ENCODE measurements around the gene IGFBP6.

Gene IGFBP6, protein sequence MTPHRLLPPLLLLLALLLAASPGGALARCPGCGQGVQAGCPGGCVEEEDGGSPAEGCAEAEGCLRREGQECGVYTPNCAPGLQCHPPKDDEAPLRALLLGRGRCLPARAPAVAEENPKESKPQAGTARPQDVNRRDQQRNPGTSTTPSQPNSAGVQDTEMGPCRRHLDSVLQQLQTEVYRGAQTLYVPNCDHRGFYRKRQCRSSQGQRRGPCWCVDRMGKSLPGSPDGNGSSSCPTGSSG

DNA sequence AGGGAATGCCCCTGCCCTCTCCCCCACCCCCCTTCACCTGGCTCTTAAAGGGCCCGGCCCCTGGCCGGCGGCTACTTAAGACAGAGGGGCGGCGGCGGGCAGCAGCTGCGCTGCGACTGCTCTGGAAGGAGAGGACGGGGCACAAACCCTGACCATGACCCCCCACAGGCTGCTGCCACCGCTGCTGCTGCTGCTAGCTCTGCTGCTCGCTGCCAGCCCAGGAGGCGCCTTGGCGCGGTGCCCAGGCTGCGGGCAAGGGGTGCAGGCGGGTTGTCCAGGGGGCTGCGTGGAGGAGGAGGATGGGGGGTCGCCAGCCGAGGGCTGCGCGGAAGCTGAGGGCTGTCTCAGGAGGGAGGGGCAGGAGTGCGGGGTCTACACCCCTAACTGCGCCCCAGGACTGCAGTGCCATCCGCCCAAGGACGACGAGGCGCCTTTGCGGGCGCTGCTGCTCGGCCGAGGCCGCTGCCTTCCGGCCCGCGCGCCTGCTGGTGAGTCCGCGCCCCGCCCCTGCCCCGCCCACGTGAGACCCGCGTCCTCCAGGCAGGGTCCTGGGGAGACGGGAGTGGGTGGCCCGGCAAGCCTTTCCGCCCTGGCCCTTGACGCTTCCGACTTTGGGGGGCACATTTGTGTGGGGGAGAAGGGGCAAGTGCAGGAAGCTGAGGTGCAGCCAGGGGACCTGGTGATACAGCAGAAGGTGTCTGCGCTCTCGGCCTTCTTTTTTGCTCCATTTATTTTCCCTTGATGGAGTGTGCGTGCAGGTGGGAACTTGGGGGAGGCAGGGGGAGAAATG lies at the start of gene IGFBP6:
TSS of gene IGFBP6 (plus strand) at position 104 of the 790 bp plus-strand sequence. CDS start at position 155, 51 bp downstream.
- DNase-seq (ENCODE audit: low spot score) = peak; percentile 44

DNA sequence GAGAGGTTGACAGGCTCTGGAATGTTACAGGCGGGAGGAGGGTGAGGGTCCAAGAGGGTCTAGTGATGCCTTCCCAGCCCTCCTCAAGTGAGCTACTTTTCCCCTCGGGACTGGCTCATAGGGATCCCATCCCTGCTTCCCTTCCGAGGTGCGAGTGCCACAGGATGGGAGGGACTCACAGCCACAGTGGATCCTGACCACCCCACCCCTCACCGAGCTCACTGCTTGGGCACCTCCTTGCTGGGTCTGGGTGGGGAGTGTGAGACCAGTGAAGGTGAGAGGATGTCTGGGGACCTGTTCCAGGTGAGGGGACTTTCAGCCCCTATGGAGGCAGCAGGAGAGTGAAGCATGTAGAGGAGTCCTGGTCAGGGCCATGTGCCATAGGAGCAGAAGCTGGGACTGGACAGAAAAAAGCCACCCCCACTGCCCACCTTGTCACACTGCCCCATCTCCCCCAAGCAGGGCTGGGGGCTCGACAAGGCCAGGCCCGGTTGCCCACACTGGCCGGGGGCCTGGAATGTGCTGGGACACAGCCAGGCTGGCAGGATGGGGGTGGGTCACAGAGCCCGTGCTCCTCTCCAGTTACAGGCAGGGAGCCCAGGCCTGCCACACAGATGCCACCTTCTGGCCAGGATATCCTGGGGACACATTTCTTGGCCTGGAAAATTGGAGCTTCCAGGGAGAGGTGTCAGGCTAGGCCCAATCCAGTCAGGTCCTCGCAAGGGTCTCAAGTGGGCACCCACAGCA lies 49.3 kb upstream of the IGFBP6 start:
- no peak for DNase-seq (ENCODE audit: low spot score)

DNA sequence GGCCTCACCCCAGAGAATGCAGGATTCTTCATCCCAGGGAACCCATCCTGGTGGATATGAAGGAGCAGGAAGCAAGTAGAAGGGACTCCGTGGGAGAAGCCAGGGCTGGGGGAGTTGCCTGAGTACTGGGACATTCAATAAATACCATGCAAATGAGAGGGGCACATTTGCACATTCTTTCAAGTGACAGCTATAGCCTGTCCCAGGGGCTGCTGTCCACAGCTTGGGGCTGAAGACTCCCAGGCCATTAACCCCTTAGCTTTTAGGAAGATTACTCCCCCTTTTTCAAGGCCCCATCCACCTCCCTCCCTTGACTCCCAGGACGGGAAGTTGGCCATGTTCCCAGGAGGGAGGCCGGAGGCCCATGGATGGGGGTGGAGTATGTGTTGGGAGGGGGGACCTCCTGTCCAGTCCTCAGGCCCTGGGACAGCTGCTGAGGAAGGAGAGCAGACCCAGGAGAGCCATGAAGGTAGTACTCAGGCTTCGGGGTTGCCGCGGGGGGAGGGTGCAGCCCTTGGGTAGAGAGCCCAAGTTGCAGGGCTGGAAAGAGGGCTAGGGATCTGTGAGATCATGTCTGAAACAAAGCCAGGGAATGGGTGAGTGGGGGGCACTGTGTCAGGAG lies 48.6 kb upstream of the IGFBP6 start:
- DNase-seq (ENCODE audit: low spot score) = no peak

DNA sequence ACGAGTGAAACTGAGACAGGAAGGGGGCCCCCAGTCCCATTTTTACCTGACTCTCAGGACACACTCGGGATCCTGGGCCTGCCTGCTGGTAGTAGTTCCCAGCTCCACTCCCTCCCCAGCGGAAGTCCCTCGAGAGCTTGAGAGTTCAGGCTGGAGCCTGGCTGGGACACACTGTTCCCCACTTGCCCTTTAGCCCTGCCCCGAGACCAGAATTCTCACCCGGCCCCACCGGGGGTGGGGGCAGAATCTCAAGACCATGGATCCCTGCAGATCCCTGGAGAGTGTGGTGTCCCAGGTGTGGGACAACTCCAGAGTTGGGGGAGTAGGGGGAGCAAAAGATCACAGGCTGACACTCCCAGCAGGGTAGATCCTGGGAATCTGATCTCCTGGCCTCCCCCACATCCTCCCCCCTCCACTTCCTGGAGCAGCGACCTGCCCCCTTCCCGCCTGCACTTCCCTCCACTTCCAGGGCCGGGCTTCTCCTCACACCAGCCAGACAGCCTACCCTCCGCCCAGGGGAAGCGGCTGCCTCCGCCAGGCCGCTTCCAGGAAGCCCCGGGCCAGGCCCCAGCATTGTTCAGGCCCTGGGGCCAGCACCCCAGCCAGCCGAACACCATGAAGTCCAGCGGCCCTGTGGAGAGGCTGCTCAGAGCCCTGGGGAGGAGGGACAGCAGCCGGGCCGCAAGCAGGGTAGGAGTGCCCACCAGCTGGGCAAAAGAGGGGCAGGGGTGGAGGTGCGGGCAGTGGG lies 47.7 kb upstream of the IGFBP6 start, which contains the start of gene TNS2:
TSS of gene TNS2 (plus strand) at position 495 of the 748 bp plus-strand sequence. CDS start at position 616, 121 bp downstream.
- no peak for DNase-seq (ENCODE audit: low spot score)

DNA sequence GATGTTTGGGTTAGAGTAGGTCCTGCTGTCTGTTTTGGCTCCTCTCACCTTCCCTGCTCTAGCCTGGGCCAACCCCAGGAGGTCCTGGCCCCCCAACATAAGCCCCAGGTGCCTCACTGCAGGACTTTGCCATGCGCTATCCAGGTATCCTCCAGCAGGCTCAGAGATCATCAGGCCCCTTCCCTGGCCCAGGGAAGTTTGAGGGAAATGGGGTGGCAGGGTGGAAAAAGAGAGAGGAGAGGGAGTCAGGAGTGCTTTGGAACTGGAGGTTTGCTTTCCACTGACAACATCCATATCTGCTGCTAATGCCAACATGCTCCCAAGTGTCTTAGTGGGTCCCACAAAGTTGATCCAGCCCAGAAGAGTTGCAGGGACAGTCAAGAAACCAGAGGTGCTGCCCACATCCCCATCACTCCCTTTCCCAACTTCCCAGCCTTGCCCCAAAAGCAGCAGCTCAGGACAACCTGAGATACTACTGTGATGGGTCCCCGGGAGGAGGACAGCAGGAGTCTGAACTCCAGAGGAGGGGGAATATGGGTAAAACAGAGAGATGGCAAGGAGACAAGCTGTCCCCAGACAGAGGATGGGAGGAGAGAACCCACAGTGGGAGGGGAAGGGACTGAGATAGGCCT lies 46.9 kb upstream of the IGFBP6 start:
- no peak for DNase-seq (ENCODE audit: low spot score)

DNA sequence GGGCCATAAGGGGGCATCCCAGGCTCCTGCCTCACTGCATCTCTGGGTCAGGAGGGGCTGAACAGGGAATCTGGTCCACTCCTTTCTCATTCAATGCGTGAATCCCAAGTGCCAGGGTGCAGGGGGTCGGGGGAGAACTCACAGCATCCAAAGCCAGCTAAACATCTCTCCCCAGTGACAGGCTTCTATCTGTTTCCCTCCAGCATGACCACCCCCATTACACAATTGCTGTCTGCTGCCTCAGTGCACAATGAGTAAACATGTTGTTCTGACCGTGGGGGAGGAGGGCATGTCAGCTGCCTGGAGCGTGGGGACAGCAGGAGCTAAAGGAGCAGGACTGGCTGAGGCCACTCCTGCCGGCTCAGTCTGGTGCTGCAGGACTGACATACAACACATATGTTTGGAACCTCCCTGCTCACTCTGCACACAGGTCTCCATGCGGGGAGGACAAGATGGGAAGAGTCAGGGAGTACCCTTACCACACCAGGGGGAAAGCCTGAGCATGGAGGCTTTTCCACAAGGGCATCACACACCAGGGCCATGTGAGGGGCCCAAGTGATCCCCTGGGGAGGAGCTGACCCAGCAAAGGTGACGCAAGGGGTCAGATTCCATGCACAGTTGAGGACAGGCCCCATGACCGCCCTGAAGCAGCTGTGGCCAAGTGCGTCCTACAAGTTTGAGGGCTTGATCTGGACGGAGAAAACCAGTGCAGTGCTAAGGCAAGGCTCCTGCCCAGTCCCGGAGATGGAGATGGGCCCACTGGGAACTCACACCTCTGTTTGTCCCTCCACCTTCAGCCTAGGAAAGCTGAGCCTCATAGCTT lies 46.2 kb upstream of the IGFBP6 start:
- DNase-seq (ENCODE audit: low spot score) = no peak

DNA sequence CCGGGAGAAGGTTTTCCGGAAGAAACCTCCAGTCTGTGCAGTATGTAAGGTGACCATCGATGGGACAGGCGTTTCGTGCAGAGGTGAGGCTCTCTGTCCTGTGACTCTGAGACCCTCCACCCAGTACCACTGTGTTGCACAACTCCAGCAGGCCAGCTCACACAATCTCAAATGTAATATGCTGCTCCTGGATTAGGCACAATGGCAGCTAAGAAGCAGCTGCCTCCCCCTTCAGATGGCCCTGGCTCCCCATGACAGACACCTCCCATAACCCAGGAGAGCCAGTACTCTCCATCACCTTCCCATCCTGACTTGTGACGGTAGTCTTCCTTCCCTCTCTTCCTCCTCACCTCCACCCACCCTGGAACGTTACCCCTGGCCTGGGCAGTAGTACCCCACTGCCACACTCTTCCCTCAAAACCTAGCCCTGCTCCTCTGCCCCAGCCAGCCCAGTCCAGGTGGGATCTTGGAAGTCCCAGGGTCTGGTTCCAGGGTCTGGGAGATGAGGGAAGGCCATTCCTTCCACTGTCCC lies 45.5 kb upstream of the IGFBP6 start:
- DNase-seq (ENCODE audit: low spot score) = no peak

DNA sequence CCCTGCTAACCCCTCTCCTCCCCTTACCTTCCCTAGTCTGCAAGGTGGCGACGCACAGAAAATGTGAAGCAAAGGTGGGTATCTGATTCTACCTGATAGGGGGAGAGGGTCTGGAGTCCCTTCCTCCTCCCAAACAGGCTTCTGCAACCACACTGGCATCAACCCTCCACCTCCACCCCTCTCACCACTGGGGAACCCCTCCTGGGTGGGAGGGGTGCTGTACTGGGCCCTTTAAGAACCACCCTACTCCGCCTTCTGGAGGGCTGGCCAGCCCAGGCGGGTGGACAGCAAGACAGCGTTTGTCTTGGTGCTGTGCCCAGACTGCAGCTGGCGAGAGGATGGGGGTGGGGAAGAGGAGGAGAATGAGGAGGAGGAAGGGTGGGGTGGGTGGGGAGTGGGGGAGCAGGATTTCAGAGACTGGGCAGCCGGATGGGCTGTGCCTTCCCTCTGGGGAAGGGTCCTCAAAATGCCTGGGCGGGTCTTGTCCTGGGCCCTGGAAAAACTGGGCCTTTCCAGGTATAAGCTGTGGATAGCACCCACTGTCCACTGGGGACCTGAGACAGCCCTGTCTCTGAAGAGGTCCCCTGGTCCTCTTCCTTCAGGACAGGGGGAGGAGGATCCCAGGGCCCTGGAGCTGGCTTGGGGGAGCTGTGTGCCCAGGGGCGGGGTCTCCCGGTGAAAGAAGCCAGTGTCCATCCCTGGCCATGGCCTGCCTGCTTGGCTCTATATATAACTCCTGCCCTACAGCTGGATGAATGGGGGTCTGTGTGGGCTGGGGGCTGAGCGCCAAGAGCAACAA lies 44.8 kb upstream of the IGFBP6 start:
- no peak for DNase-seq (ENCODE audit: low spot score)

DNA sequence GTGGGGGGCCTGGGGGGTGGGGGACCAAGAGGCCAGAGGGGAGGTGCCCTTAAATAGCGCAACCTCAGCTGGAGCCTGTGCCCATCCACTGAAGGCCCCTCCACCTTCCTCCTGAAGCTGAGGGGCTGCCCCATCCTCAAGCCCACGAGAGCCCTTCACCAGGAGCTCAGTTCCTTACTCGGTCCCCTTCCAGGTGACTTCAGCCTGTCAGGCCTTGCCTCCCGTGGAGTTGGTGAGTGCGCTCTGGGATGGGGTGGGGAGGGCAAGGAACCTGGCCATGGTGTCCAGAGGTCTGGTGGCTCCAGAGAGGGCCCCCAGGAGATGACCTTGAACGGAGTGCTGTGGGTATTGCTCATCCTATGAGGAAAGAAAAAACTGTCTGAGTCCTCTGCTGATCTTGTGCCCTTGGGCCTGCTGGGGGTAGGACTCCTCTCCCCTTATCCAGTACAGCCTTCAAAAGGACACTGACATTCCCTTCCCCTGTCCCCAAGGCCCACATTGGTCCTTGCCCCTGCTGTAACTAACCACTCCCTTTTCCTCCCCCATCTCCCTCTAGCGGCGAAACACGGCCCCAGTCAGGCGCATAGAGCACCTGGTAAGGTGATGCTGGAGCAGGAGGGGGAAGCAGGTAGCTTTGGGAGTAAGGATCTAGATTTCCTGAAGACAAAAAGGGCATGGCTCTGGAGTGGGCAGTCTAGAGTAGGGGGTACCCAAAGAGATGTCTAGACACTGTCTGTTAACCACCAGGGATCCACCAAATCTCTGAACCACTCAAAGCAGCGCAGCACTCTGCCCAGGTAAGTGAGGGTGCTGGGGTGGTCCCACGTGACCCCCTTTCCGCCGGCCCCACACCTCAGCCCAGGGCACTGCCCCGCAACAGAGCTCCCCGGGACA lies 44.0 kb upstream of the IGFBP6 start:
- peak; percentile 65 for DNase-seq (ENCODE audit: low spot score)

DNA sequence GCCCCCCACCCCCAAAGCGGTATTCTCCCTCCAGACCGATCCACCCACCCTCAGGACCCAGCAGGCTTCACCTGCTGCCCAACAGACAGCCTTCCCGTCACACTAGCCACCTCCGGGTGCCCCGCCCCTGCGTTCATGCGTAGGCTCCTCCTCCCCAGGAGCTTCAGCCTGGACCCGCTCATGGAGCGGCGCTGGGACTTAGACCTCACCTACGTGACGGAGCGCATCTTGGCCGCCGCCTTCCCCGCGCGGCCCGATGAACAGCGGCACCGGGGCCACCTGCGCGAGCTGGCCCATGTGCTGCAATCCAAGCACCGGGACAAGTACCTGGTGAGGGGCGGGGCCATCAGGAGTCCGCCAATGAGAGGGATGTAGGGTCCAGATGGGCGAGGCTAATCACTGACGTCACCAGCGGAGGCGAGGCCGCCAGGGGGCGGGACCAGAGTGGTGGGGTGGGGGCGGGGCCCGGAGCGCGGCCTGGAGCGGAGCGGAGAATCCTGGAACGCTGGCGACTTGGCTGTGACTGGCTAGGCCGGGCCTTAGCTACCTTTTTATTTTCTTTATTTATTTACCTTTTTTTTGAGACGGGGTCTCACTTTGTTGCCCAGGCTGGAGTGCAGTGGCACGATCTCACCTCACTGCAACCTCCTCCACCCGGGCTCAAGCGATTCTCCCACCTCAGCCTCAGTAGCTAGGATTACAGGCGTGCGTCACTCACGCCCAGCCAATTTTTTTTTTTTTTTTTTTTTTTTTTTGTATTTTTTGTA lies 43.2 kb upstream of the IGFBP6 start:
- peak; percentile 93 for DNase-seq (ENCODE audit: low spot score)

DNA sequence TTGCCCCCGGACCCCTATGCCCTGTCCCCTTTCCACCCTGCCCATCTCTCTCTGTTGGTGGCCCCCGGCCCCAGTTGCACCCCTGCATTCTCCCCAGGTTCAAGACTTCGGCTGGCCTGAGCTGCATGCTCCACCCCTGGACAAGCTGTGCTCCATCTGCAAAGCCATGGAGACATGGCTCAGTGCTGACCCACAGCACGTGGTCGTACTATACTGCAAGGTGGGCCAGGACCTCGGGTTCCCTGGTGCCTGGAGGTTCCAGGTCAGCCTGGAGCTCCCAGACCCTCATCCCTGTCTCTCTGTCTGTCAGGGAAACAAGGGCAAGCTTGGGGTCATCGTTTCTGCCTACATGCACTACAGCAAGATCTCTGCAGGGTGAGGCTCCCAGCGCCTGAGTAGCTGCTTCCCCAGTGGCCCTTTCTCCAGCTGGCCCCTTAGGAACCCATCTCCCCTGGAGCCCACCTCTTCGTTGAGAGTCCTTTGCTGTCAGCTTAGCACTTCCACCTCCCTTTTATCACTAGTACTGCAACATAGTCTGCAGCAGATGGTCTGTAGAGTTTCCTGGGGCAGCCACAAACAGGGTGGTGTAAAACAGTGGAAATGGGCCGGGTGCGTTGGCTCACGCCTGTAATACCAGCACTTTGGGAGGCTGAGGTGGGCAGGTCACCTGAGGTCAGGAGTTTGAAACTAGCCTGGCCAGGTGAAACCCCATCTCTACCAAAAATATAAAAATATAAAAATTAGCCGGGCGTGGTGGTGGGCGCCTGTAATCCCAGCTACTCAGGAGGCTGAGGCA lies 41.8 kb upstream of the IGFBP6 start:
- DNase-seq (ENCODE audit: low spot score) = no peak

DNA sequence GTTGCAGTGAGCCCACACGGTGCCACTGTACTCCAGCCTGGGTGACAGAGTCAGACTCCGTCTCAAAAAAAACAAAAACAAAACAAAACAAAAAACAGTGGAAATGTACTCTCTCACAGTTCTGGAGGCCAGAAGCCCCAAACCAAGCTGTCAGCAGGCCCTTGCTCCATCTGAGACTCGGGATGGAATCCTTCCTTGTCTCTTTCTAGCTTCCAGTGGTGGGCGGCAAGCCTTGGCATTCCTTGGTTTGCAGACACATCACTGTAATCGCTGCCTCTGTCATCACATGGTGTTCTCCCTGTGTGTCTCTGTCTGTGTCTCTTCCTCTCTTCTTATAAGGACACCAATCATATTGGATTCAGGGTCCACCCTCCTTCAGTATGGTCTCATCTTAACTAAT lies 41.2 kb upstream of the IGFBP6 start:
- DNase-seq (ENCODE audit: low spot score) = no peak

DNA sequence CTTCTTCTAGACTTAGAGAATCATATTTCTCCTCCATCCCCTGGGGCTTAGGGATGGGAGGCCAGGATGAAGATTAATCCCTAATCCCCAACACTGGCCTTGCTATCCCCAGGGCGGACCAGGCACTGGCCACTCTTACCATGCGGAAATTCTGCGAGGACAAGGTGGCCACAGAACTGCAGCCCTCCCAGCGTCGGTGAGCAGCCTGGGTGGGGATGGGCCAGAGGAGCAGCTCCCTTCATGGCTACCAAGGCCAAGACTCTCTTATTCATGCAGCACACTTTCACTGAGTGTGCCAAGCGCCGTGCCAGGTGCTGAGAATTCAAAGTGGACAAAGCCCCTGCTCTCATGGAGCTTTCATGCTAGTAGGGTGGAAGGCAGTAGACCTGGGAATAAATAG lies 40.6 kb upstream of the IGFBP6 start:
- no peak for DNase-seq (ENCODE audit: low spot score)

DNA sequence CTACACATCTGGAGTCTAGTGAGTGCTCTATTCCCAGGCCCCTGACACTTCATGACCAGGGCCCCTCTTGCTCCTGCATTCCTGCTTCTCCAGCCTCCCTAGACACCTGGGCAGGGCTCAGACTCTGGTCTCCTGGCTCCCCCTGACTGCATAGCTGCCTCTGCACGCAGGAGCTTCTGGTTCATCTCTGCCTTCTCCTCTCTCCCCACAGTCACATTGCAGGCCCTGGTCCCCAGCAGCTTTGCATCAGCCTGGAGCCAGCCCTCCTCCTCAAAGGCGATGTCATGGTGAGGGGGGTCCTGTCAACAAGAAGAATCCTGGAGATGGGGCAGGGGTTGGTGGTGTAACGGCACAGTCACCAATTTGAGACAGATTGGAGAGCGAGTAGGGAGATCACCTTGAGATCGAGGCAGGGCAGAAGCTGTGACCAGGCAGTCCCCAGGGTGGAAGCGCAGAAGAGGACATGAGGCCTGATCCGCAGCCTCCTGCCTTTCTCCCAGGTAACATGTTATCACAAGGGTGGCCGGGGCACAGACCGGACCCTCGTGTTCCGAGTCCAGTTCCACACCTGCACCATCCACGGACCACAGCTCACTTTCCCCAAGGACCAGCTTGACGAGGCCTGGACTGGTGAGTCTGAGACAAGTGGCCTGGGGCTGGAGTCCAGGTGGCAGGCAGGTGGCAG lies 39.5 kb upstream of the IGFBP6 start:
- no peak for DNase-seq (ENCODE audit: low spot score)

DNA sequence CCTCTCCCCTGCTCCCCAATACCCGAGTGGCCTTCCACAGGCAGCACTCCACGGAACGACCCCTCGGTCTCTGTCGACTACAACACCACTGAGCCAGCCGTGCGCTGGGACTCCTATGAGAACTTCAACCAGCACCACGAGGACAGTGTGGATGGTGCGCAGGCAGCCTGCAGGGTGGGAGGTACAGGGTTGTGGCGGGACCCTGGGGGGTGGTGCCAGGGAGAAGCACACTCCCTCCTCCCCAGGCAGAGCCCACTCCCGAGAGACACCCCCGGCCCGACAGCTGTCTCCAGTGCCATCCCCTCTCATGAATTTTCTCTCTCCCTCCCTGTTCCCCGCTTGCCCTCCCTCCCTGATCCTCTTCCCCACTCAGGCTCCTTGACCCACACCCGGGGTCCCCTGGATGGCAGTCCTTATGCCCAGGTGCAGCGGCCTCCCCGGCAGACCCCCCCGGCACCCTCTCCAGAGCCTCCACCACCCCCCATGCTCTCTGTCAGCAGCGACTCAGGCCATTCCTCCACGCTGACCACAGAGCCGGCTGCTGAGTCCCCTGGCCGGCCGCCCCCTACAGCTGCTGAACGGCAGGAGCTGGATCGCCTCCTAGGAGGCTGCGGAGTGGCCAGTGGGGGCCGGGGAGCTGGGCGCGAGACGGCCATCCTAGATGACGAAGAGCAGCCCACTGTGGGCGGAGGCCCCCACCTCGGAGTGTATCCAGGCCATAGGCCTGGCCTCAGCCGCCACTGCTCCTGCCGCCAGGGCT lies 38.6 kb upstream of the IGFBP6 start:
- DNase-seq (ENCODE audit: low spot score) = no peak
